WTC11 (cell line): ENCODE measurements around the gene LRRC3B. TPM values are rescaled to one million over a fixed set of nuclear protein-coding genes. Genes with fewer than 3 reads are reported as not detected.

Experiments
- ATAC-seq: fragments of 200-7000 bp; cut with Tn5 transposase; 2 replicates; pipeline ENCODE4 v1.10.0; 2021; ENCODE audit warnings: mild to moderate bottlenecking, moderate library complexity
- CTCF ChIA-PET: fragments of 300-600 bp; sonication (Branson Sonifier 250); formaldehyde crosslinking; loops from one replicate; lab custom pipeline; 2021; ENCODE audit warnings: antibody characterized with exemption; lab: Charles Lee
- POLR2A ChIA-PET: fragments of 350-600 bp; sonication (Branson Sonifier 250); formaldehyde crosslinking; loops from one replicate; lab custom pipeline; 2021; ENCODE audit warnings: antibody characterized with exemption; lab: Charles Lee
- DNase-seq: peaks from one replicate; pipeline ENCODE4 v3.0.0; 2021; ENCODE audit warnings: low spot score
- H3K27ac Mint-ChIP-seq: 2 replicates; pipeline ENCODE4 v1.8.0; 2021; ENCODE audit warnings: mixed read lengths
- H3K27me3 Mint-ChIP-seq: 2 replicates; pipeline ENCODE4 v1.8.0; 2021; ENCODE audit warnings: low read depth, mild to moderate bottlenecking, moderate library complexity, mixed read lengths
- H3K36me3 Mint-ChIP-seq: 2 replicates; pipeline ENCODE4 v1.8.0; 2021; ENCODE audit warnings: mixed read lengths
- H3K4me1 Mint-ChIP-seq: 2 replicates; pipeline ENCODE4 v1.8.0; 2022; ENCODE audit warnings: mixed read lengths
- H3K4me3 Mint-ChIP-seq: 2 replicates; pipeline ENCODE4 v1.8.0; 2021; ENCODE audit warnings: mild to moderate bottlenecking, moderate library complexity, mixed read lengths
- H3K9me3 Mint-ChIP-seq: 2 replicates; pipeline ENCODE4 v1.8.0; 2021; ENCODE audit warnings: mixed read lengths
- FOXK1 ChIP-seq: sonication (generic); formaldehyde crosslinking; IDR thresholded peaks from 2 replicates; pipeline ENCODE4 v1.8.0; 2022; ENCODE audit warnings: mild to moderate bottlenecking, moderate library complexity, missing genetic modification reagents
- IRF2 ChIP-seq: sonication (generic); formaldehyde crosslinking; IDR thresholded peaks from 2 replicates; pipeline ENCODE4 v1.8.0; 2022; ENCODE audit warnings: low read depth, missing genetic modification reagents, borderline replicate concordance
- JAZF1 ChIP-seq: fragments of 250-450 bp; sonication (Bioruptor Pico); IDR thresholded peaks from 2 replicates; pipeline ENCODE4 v1.9.0; 2021; ENCODE audit warnings: moderate library complexity, mild to moderate bottlenecking, inconsistent platforms
- NR3C1 ChIP-seq: sonication (generic); formaldehyde crosslinking; conservative IDR thresholded peaks from 2 replicates; pipeline ENCODE4 v1.8.1; 2023; ENCODE audit warnings: low read depth, mild to moderate bottlenecking, missing genetic modification reagents
- SMAD3 ChIP-seq: sonication (generic); formaldehyde crosslinking; IDR thresholded peaks from 2 replicates; pipeline ENCODE4 v1.8.0; 2022; ENCODE audit warnings: missing genetic modification reagents, mild to moderate bottlenecking, borderline replicate concordance
- TCF7 ChIP-seq: sonication (generic); formaldehyde crosslinking; IDR thresholded peaks from 2 replicates; pipeline ENCODE4 v1.8.0; 2022; ENCODE audit warnings: mild to moderate bottlenecking, low read depth, missing genetic modification reagents, moderate library complexity
- USF2 ChIP-seq: sonication (generic); formaldehyde crosslinking; IDR thresholded peaks from 2 replicates; pipeline ENCODE4 v1.8.1; 2023; ENCODE audit warnings: mild to moderate bottlenecking, missing genetic modification reagents, moderate library complexity
- ZNF232 ChIP-seq: sonication (generic); formaldehyde crosslinking; IDR thresholded peaks from 2 replicates; pipeline ENCODE4 v1.8.0; 2022; ENCODE audit warnings: mild to moderate bottlenecking, missing genetic modification reagents
- ZNF263 ChIP-seq: sonication (generic); formaldehyde crosslinking; IDR thresholded peaks from 2 replicates; pipeline ENCODE4 v1.8.1; 2022; ENCODE audit warnings: low read depth, mild to moderate bottlenecking, moderate library complexity, missing genetic modification reagents
- ZNF425 ChIP-seq: fragments of 250-450 bp; sonication (Bioruptor Pico); conservative IDR thresholded peaks from 2 replicates; pipeline ENCODE4 v1.9.0; 2021; ENCODE audit warnings: mild to moderate bottlenecking
- ZSCAN18 ChIP-seq: fragments of 250-450 bp; sonication (Bioruptor Pico); IDR thresholded peaks from 2 replicates; pipeline ENCODE4 v2.1.2; 2022; ENCODE audit warnings: mild to moderate bottlenecking, moderate library complexity
- total RNA-seq: library from RNA; stranded (reverse); gene quantifications from 3 replicates; pipeline ENCODE4 v1.2.3, GENCODE V29; 2021
- TF ChIP-seq, protein P1 (sequence below): sonication (generic); formaldehyde crosslinking; IDR thresholded peaks from 2 replicates; pipeline ENCODE4 v1.8.0; 2023; ENCODE audit warnings: missing genetic modification reagents, mild to moderate bottlenecking, borderline replicate concordance
- TF ChIP-seq, protein P2 (sequence below): sonication (generic); formaldehyde crosslinking; IDR thresholded peaks from 2 replicates; pipeline ENCODE4 v1.8.0; 2022; ENCODE audit warnings: mild to moderate bottlenecking, missing genetic modification reagents
- TF ChIP-seq, protein P3 (sequence below): sonication (generic); formaldehyde crosslinking; IDR thresholded peaks from 2 replicates; pipeline ENCODE4 v1.8.1; 2022; ENCODE audit warnings: missing genetic modification reagents, borderline replicate concordance
- TF ChIP-seq, protein P4 (sequence below): sonication (generic); formaldehyde crosslinking; IDR thresholded peaks from 2 replicates; pipeline ENCODE4 v1.8.1; 2023; ENCODE audit warnings: mild to moderate bottlenecking, moderate library complexity, missing genetic modification reagents
- TF ChIP-seq, protein P5 (sequence below): sonication (generic); formaldehyde crosslinking; IDR thresholded peaks from 2 replicates; pipeline ENCODE4 v1.8.1; 2022; ENCODE audit warnings: mild to moderate bottlenecking, missing genetic modification reagents, moderate library complexity, borderline replicate concordance
- TF ChIP-seq, protein P6 (sequence below): fragments of 250-450 bp; sonication (Bioruptor Pico); IDR thresholded peaks from 2 replicates; pipeline ENCODE4 v1.9.0; 2021; ENCODE audit warnings: mild to moderate bottlenecking

Gene LRRC3B
- total RNA-seq, 1 experiment from 2014 or later, result 5.3 TPM

- ChIA-PET CTCF (interaction anchor here (0.6 kb wide), 1 partner anchor 66 kb away, joined by 3 read pairs; no protein-coding TSS in a partner anchor), POLR2A (no interaction called here)
- no peak overlapping the region for H3K27ac Mint-ChIP-seq
- H3K4me1 Mint-ChIP-seq, result peaks cover 14% of the 10 kb centered on the region
- H3K36me3 Mint-ChIP-seq, result peaks cover 12% of the 10 kb centered on the region
- TF ChIP-seq FOXK1 (CRISPR knock-in tag), result no peak
- no peak for TF ChIP-seq USF2 (CRISPR knock-in tag)
- no peak for TF ChIP-seq ZNF263
- TF ChIP-seq, protein P1, sequence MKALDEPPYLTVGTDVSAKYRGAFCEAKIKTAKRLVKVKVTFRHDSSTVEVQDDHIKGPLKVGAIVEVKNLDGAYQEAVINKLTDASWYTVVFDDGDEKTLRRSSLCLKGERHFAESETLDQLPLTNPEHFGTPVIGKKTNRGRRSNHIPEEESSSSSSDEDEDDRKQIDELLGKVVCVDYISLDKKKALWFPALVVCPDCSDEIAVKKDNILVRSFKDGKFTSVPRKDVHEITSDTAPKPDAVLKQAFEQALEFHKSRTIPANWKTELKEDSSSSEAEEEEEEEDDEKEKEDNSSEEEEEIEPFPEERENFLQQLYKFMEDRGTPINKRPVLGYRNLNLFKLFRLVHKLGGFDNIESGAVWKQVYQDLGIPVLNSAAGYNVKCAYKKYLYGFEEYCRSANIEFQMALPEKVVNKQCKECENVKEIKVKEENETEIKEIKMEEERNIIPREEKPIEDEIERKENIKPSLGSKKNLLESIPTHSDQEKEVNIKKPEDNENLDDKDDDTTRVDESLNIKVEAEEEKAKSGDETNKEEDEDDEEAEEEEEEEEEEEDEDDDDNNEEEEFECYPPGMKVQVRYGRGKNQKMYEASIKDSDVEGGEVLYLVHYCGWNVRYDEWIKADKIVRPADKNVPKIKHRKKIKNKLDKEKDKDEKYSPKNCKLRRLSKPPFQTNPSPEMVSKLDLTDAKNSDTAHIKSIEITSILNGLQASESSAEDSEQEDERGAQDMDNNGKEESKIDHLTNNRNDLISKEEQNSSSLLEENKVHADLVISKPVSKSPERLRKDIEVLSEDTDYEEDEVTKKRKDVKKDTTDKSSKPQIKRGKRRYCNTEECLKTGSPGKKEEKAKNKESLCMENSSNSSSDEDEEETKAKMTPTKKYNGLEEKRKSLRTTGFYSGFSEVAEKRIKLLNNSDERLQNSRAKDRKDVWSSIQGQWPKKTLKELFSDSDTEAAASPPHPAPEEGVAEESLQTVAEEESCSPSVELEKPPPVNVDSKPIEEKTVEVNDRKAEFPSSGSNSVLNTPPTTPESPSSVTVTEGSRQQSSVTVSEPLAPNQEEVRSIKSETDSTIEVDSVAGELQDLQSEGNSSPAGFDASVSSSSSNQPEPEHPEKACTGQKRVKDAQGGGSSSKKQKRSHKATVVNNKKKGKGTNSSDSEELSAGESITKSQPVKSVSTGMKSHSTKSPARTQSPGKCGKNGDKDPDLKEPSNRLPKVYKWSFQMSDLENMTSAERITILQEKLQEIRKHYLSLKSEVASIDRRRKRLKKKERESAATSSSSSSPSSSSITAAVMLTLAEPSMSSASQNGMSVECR (CRISPR knock-in tag), result no peak
- no peak for TF ChIP-seq ZSCAN18 (CRISPR knock-in tag)
- TF ChIP-seq IRF2 (CRISPR knock-in tag), result no peak
- TF ChIP-seq, protein P2, sequence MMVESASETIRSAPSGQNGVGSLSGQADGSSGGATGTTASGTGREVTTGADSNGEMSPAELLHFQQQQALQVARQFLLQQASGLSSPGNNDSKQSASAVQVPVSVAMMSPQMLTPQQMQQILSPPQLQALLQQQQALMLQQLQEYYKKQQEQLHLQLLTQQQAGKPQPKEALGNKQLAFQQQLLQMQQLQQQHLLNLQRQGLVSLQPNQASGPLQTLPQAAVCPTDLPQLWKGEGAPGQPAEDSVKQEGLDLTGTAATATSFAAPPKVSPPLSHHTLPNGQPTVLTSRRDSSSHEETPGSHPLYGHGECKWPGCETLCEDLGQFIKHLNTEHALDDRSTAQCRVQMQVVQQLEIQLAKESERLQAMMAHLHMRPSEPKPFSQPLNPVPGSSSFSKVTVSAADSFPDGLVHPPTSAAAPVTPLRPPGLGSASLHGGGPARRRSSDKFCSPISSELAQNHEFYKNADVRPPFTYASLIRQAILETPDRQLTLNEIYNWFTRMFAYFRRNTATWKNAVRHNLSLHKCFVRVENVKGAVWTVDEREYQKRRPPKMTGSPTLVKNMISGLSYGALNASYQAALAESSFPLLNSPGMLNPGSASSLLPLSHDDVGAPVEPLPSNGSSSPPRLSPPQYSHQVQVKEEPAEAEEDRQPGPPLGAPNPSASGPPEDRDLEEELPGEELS, result no peak
- TF ChIP-seq, protein P3, sequence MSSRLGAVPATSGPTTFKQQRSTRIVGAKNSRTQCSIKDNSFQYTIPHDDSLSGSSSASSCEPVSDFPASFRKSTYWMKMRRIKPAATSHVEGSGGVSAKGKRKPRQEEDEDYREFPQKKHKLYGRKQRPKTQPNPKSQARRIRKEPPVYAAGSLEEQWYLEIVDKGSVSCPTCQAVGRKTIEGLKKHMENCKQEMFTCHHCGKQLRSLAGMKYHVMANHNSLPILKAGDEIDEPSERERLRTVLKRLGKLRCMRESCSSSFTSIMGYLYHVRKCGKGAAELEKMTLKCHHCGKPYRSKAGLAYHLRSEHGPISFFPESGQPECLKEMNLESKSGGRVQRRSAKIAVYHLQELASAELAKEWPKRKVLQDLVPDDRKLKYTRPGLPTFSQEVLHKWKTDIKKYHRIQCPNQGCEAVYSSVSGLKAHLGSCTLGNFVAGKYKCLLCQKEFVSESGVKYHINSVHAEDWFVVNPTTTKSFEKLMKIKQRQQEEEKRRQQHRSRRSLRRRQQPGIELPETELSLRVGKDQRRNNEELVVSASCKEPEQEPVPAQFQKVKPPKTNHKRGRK (CRISPR knock-in tag), result no peak
- TF ChIP-seq, protein P4, sequence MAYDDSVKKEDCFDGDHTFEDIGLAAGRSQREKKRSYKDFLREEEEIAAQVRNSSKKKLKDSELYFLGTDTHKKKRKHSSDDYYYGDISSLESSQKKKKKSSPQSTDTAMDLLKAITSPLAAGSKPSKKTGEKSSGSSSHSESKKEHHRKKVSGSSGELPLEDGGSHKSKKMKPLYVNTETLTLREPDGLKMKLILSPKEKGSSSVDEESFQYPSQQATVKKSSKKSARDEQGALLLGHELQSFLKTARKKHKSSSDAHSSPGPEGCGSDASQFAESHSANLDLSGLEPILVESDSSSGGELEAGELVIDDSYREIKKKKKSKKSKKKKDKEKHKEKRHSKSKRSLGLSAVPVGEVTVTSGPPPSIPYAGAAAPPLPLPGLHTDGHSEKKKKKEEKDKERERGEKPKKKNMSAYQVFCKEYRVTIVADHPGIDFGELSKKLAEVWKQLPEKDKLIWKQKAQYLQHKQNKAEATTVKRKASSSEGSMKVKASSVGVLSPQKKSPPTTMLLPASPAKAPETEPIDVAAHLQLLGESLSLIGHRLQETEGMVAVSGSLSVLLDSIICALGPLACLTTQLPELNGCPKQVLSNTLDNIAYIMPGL (CRISPR knock-in tag), result no peak
- no peak for TF ChIP-seq JAZF1 (CRISPR knock-in tag)
- TF ChIP-seq TCF7 (CRISPR knock-in tag), result no peak
- peaks cover 14% of the 10 kb centered on the region for H3K9me3 Mint-ChIP-seq
- H3K27me3 Mint-ChIP-seq, result no peaks in the 10 kb centered on the region
- no peak overlapping the region for H3K4me3 Mint-ChIP-seq
- no peak for DNase-seq
- ATAC-seq, result no peak
These were observed 96.6 kb downstream of the LRRC3B start for GRCh38 chr3:26719134-26719533.

DNA sequence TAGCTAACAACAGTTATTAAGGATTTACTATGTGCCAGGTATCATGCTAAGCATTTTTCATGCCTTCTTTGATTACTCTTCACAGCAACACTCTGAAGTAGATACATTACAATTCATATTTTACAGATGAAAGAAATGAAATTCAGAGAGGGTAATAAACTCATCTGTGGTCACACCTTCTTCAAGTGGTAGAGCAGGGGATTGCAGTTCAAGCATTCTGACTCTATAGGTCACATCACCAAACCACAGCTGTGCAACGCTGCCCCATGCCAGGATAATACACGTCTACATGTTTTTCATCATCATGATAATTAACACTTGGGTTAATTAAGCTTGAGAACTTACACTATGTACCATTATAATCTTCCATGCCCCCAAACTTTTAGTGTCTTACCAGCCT lies 98.5 kb downstream of the LRRC3B start:
- no peak overlapping the region for H3K4me3 Mint-ChIP-seq
- ChIA-PET CTCF (interaction anchor here (1.9 kb wide), 1 partner anchor 9 kb away, joined by 5 read pairs; no protein-coding TSS in a partner anchor), POLR2A (no interaction called here)
- no peaks in the 10 kb centered on the region for H3K27me3 Mint-ChIP-seq
- peaks cover 7% of the 10 kb centered on the region for H3K36me3 Mint-ChIP-seq
- no peak overlapping the region for H3K27ac Mint-ChIP-seq
- peaks cover 20% of the 10 kb centered on the region for H3K4me1 Mint-ChIP-seq
- DNase-seq (no peak), ATAC-seq (peak; percentile 60; the same call in 1 of the 2 replicates)
- H3K9me3 Mint-ChIP-seq, result peaks cover 10% of the 10 kb centered on the region
- TF ChIP-seq ZNF425 (CRISPR knock-in tag) (no peak), IRF2 (CRISPR knock-in tag) (no peak), ZNF232 (no peak), NR3C1 (no peak), SMAD3 (CRISPR knock-in tag) (no peak)
- TF ChIP-seq, protein P5, sequence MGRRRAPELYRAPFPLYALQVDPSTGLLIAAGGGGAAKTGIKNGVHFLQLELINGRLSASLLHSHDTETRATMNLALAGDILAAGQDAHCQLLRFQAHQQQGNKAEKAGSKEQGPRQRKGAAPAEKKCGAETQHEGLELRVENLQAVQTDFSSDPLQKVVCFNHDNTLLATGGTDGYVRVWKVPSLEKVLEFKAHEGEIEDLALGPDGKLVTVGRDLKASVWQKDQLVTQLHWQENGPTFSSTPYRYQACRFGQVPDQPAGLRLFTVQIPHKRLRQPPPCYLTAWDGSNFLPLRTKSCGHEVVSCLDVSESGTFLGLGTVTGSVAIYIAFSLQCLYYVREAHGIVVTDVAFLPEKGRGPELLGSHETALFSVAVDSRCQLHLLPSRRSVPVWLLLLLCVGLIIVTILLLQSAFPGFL (CRISPR knock-in tag), result no peak
- TF ChIP-seq, protein P6, sequence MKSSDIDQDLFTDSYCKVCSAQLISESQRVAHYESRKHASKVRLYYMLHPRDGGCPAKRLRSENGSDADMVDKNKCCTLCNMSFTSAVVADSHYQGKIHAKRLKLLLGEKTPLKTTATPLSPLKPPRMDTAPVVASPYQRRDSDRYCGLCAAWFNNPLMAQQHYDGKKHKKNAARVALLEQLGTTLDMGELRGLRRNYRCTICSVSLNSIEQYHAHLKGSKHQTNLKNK (CRISPR knock-in tag), result no peak
